Measurements from ENCODE around the gene CCDC54. TPM values are rescaled to one million over a fixed set of nuclear protein-coding genes. Genes with fewer than 3 reads are reported as not detected.

The CCDC54 gene
- polyA plus RNA-seq, 1 experiment, result not detected

DNA sequence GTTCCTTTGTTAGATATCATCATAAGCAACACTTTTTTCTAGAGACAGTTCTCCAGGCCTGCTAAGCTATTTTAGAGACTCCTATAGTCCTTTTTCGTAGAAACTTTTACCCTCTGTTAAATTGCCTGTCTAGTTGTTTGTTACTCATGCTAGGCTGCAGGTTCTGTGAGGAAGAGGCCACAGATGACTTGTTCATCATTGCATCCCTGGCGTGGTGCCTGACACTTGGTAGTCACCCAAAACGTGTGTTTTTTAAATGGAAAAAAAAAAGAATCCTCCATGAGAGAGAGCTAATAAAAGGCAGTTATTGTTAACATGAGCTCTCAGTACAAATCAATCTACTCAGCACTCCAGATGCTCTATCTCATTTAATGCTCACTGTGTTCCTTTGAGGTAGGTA is 35.1 kb downstream of the CCDC54 start:
- DNase-seq (ENCODE audit: low read depth, low spot score), result no peak
- no peak overlapping the region for H3K4me3 ChIP-seq (ENCODE audit: low read depth, low read length)
- no peaks in the 10 kb centered on the region for H3K27me3 ChIP-seq (ENCODE audit: control insufficient read depth, insufficient read depth, low read length)
- POLR2A ChIA-PET, result no interaction called here
- no peak for TF ChIP-seq CTCF (IDR thresholded peaks at IDR 0.05; ENCODE audit: low read depth, low read length)
- H3K9me3 ChIP-seq (ENCODE audit: control insufficient read depth, insufficient read depth, low read length), result peaks cover 7% of the 10 kb centered on the region
- CTCF ChIA-PET, result interaction anchor here (1.0 to 7.3 kb wide), 3 partner anchors 8 to 141 kb away, joined by 3 to 76 read pairs (median 5); no protein-coding TSS in a partner anchor
- H3K27ac ChIP-seq (ENCODE audit: low read depth, low read length), result no peak overlapping the region

- H3K27ac ChIP-seq (ENCODE audit: low read depth, low read length), result no peak overlapping the region
- H3K4me3 ChIP-seq (ENCODE audit: low read depth, low read length), result no peak overlapping the region
- no peak for TF ChIP-seq CTCF (IDR thresholded peaks at IDR 0.05; ENCODE audit: low read depth, low read length)
- ChIA-PET CTCF (interaction anchor here (0.6 to 7.3 kb wide), 4 partner anchors 7 to 142 kb away, joined by 3 to 76 read pairs (median 4); no protein-coding TSS in a partner anchor), POLR2A (no interaction called here)
- no peaks in the 10 kb centered on the region for H3K27me3 ChIP-seq (ENCODE audit: control insufficient read depth, insufficient read depth, low read length)
- DNase-seq (ENCODE audit: low read depth, low spot score), result no peak
- H3K9me3 ChIP-seq (ENCODE audit: control insufficient read depth, insufficient read depth, low read length), result peaks cover 7% of the 10 kb centered on the region
Measured at GRCh38 chr3:107413264-107413663, 36.0 kb downstream of the CCDC54 start.

- Histone ChIP-seq H3K27ac (ENCODE audit: low read depth, low read length) (no peak overlapping the region), H3K27me3 (ENCODE audit: control insufficient read depth, insufficient read depth, low read length) (no peaks in the 10 kb centered on the region), H3K9me3 (ENCODE audit: control insufficient read depth, insufficient read depth, low read length) (no peaks in the 10 kb centered on the region), H3K4me3 (ENCODE audit: low read depth, low read length) (no peak overlapping the region)
- ChIA-PET CTCF (interaction anchor here (3.1 to 4.0 kb wide), 2 partner anchors 16 to 143 kb away, joined by 23 to 28 read pairs; no protein-coding TSS in a partner anchor), POLR2A (no interaction called here)
- no peak for DNase-seq (ENCODE audit: low read depth, low spot score)
- no peak for TF ChIP-seq CTCF (IDR thresholded peaks at IDR 0.05; ENCODE audit: low read depth, low read length)
Measured at GRCh38 chr3:107414325-107414964, 37.2 kb downstream of the CCDC54 start.

- ChIA-PET CTCF (interaction anchor here (0.9 to 4.0 kb wide), 4 partner anchors 14 to 181 kb away, joined by 3 to 28 read pairs (median 14); no protein-coding TSS in a partner anchor), POLR2A (no interaction called here)
- Histone ChIP-seq H3K9me3 (ENCODE audit: control insufficient read depth, insufficient read depth, low read length) (no peaks in the 10 kb centered on the region), H3K4me3 (ENCODE audit: low read depth, low read length) (no peak overlapping the region), H3K27me3 (ENCODE audit: control insufficient read depth, insufficient read depth, low read length) (no peaks in the 10 kb centered on the region), H3K27ac (ENCODE audit: low read depth, low read length) (no peak overlapping the region)
- no peak for TF ChIP-seq CTCF (IDR thresholded peaks at IDR 0.05; ENCODE audit: low read depth, low read length)
- no peak for DNase-seq (ENCODE audit: low read depth, low spot score)
Measured at GRCh38 chr3:107416138-107416537, 38.9 kb downstream of the CCDC54 start.

GRCh38 chr3:107416886-107417285 is 39.6 kb downstream of the CCDC54 start:
- no peak for TF ChIP-seq CTCF (IDR thresholded peaks at IDR 0.05; ENCODE audit: low read depth, low read length)
- POLR2A ChIA-PET, result no interaction called here

More at GRCh38 chr3:107416886-107417285, 39.6 kb downstream of the CCDC54 start:
- CTCF ChIA-PET, result interaction anchor here (0.7 to 4.0 kb wide), 4 partner anchors 13 to 273 kb away, joined by 4 to 28 read pairs (median 14); no protein-coding TSS in a partner anchor
- Histone ChIP-seq H3K27ac (ENCODE audit: low read depth, low read length) (no peak overlapping the region), H3K4me3 (ENCODE audit: low read depth, low read length) (no peak overlapping the region), H3K9me3 (ENCODE audit: control insufficient read depth, insufficient read depth, low read length) (no peaks in the 10 kb centered on the region), H3K27me3 (ENCODE audit: control insufficient read depth, insufficient read depth, low read length) (no peaks in the 10 kb centered on the region)
- DNase-seq (ENCODE audit: low read depth, low spot score), result no peak
